Right lobe of liver (tissue), 6 donors: ENCODE results near the gene CD300LB. TPM values are rescaled to one million over a fixed set of nuclear protein-coding genes. Genes with fewer than 3 reads are reported as not detected.

Experiments used
- ATAC-seq, 4 donors: fragments of 200-7000 bp; cut with Tn5 transposase; one replicate each; pipeline ENCODE4 v1.9.1; 2020; ENCODE audit warnings: mild to moderate bottlenecking in 4 of 4, moderate library complexity in 4 of 4
- DNase-seq, 3 donors: peaks; one replicate each; pipeline ENCODE4 v3.0.0-alpha.2; 2020
- H3K27ac ChIP-seq, 3 donors: fragments of 200-600 bp; one replicate each; pipeline ENCODE4 v1.8.0; 2022
- H3K27me3 ChIP-seq, 2 donors: fragments of 200-600 bp; one replicate each; pipeline ENCODE4 v1.8.0; 2022
- H3K36me3 ChIP-seq, 4 donors: fragments of 200-600 bp; sonication (generic) in 1 of 4; one replicate each; pipeline versions ENCODE4 v1.5.1 to v1.8.0; 2017 to 2022; ENCODE audit warnings: control low read depth in 1 of 4
- H3K4me1 ChIP-seq, 4 donors: fragments of 200-600 bp; sonication (generic) in 1 of 4; one replicate each; pipeline versions ENCODE4 v1.5.1 to v1.8.0; 2017 to 2022; ENCODE audit warnings: control low read depth in 1 of 4
- H3K4me3 ChIP-seq, 3 donors: fragments of 200-600 bp; one replicate each; pipeline ENCODE4 v1.8.0; 2022
- H3K9me3 ChIP-seq, 4 donors: fragments of 200-600 bp; sonication (generic) in 1 of 4; one replicate each; pipeline versions ENCODE4 v1.5.1 to v1.8.0; 2017 to 2022; ENCODE audit warnings: control low read depth in 1 of 4
- POLR2A ChIP-seq: fragments of 450-650 bp; IDR thresholded peaks from one replicate; pipeline ENCODE4 v1.6.1; 2017; ENCODE audit warnings: antibody characterized with exemption, mild to moderate bottlenecking
- WGBS: methylation state at CpG from one replicate; pipeline ENCODE4 v1.1.6; 2018; ENCODE audit warnings: low coverage, low lambda C conversion rate; ENCODE audit not compliant: insufficient coverage; ENCODE audit errors: missing lambda C conversion rate; 5-methylcytosine and 5-hydroxymethylcytosine counted together
- intact Hi-C, 2 donors: fragments of 100-400 bp; cut with DNase I; formaldehyde crosslinking; loops; one replicate each; pipeline versions ENCODE4 v1.11.2 to v1.14.1; 2022
- total RNA-seq, 6 experiments: library from RNA; depleted of rRNA in 2 of 6; stranded (reverse); fragments of >200 nt in 2 of 6; fragmentation: NEBNext Ultra II Directional in 3 of 6; extraction: Animal tissue kit (Norgen Biotek cat#: 25700) in 3 of 6; gene quantifications; one replicate each; pipeline versions ENCODE4 v1.1.0 to v1.2.4, GENCODE V29; 2016 to 2023
- TF ChIP-seq, protein P1 (sequence below), 4 donors: fragments of 200-600 bp in 3 of 4; fragments of 450-650 bp in 1 of 4; IDR thresholded peaks; one replicate each; pipeline versions ENCODE4 v1.5.1 to v1.8.0; 2016 to 2022; ENCODE audit warnings: antibody characterized with exemption in 4 of 4, mild to moderate bottlenecking in 2 of 4
- donor health status: DM: no; HTN: yes; CAD: no.
- donor health status: DM: no; HTN: no; CAD: no.
- donor health status: DM: no; HTN: no; CAD: no.
- donor health status: DM: no; HTN: yes; CAD: no.
- donor health status: DM: no; HTN: yes; CAD: no.

The CD300LB gene
- total RNA-seq, 6 experiments from 2014 or later: 0.07 to 0.33 (median 0.21) TPM

DNA sequence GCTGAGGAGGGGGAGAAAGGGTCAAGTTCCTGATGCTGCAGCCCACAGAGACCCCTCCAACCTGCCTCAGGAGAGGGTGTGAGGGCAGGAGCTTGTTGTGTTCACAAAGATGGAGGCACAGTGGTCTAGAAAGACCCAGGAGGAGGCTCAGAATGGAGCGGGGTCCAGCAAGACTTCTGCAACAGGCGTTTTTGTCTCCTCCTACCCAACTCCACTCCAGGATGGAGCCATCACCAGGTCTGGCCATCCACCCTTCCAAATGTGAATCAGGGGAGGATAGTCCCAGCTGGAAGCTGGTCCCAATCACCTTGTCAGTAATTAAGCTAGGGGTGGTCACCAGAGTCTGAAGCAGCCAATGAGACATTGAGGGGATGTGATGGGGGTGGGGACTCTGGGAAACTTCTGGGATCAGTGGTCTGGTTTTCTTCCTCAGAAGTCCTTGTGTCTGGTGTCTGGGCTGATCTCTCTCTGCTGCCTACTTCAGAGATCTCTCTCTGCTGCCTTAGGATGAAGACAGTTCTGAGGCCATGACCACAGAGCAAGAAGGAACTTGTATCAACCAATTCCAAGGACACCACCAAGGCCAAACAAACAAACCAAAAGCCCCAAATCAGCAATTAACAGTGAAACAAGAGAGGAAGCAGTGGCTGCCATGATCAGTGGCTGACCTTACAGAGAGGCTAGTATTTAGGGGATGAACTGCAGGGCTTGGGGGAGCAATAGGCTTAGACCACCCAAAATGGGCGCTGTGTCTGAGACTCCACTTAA, 14.5 kb downstream of the CD300LB start:
- ATAC-seq (no peak), DNase-seq (no peak)
- H3K4me1 ChIP-seq: no peaks in the 10 kb centered on the region
- no peaks in the 10 kb centered on the region for H3K36me3 ChIP-seq
- intact Hi-C loops: no loop called here
- H3K9me3 ChIP-seq: no peaks in the 10 kb centered on the region
- WGBS: 36% methylated on average over 1 of the region's 3 CpGs
- no peaks in the 10 kb centered on the region for H3K27me3 ChIP-seq
- no peak overlapping the region for H3K27ac ChIP-seq
- TF ChIP-seq POLR2A: no peak
- TF ChIP-seq, protein P1, sequence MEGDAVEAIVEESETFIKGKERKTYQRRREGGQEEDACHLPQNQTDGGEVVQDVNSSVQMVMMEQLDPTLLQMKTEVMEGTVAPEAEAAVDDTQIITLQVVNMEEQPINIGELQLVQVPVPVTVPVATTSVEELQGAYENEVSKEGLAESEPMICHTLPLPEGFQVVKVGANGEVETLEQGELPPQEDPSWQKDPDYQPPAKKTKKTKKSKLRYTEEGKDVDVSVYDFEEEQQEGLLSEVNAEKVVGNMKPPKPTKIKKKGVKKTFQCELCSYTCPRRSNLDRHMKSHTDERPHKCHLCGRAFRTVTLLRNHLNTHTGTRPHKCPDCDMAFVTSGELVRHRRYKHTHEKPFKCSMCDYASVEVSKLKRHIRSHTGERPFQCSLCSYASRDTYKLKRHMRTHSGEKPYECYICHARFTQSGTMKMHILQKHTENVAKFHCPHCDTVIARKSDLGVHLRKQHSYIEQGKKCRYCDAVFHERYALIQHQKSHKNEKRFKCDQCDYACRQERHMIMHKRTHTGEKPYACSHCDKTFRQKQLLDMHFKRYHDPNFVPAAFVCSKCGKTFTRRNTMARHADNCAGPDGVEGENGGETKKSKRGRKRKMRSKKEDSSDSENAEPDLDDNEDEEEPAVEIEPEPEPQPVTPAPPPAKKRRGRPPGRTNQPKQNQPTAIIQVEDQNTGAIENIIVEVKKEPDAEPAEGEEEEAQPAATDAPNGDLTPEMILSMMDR (IDR thresholded peaks at IDR 0.05): no peak
- no peak overlapping the region for H3K4me3 ChIP-seq

DNA sequence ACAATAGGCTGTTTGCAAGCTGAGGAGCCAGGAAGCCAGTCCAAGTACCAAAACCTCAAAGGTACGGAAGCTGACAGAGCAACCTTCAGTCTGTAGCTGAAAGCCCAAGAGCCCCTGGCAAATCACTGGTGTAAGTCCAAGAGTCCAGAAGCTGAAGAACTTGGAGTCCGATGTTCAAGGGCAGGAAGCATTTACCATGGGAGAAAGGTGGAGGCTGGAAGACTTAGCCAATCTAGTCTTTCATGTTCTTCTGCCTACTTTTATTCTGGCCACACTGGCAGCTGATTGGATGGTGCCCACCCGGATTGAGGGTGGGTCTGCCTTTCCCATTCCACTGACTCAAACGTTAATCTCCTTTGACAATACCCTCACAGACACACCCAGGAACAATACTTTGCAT, 15.3 kb downstream of the CD300LB start:
- no peaks in the 10 kb centered on the region for H3K9me3 ChIP-seq
- H3K27me3 ChIP-seq: no peaks in the 10 kb centered on the region
- no peak for ATAC-seq
- H3K4me3 ChIP-seq: no peak overlapping the region
- H3K36me3 ChIP-seq: no peaks in the 10 kb centered on the region
- DNase-seq: no peak
- no peak for TF ChIP-seq POLR2A
- TF ChIP-seq, protein P1 (IDR thresholded peaks at IDR 0.05): no peak
- H3K27ac ChIP-seq: no peak overlapping the region
- 40% methylated on average over 2 of the region's 4 CpGs for WGBS
- no peaks in the 10 kb centered on the region for H3K4me1 ChIP-seq
- intact Hi-C loops: no loop called here

DNA sequence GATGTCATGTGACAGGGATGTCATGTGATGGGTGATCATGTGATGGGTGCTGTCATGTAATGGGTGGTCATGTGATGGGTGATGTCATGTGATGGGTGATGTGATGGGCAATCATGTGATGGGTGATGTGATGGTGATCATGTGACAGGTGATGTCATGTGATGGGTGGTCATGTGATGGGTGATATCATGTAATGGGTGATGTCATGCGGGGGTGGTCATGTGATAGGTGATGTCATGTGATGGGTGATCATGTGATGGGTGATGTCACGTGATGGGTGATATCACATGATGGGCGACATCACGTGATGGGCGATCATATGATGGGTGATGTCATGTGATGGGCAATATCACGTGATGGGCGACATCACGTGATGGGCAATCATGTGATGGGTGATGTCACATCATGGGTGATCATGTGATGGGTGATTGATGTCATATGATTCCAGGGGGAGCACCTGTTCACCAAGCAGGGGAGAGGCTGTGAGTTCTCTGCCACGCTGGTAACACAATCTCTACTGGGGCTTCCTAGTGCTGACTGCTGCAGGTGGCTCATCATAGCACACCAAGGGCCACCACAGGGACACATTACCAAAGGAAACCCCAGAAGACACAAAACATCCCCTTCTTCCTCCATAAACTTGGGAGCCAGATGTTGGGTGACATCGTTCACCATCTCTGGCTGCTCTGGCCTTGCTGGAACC, 16.5 kb downstream of the CD300LB start:
- 97% methylated on average over 8 of the region's 10 CpGs for WGBS
- no peaks in the 10 kb centered on the region for H3K36me3 ChIP-seq
- H3K27me3 ChIP-seq: no peaks in the 10 kb centered on the region
- no peak overlapping the region for H3K4me3 ChIP-seq
- intact Hi-C loops: no loop called here
- ATAC-seq (peak in 2 of 4 donors; percentile 9 to 39), DNase-seq (no peak)
- no peak for TF ChIP-seq POLR2A
- TF ChIP-seq, protein P1 (IDR thresholded peaks at IDR 0.05): no peak
- no peak overlapping the region for H3K27ac ChIP-seq
- no peaks in the 10 kb centered on the region for H3K4me1 ChIP-seq
- H3K9me3 ChIP-seq: no peaks in the 10 kb centered on the region

DNA sequence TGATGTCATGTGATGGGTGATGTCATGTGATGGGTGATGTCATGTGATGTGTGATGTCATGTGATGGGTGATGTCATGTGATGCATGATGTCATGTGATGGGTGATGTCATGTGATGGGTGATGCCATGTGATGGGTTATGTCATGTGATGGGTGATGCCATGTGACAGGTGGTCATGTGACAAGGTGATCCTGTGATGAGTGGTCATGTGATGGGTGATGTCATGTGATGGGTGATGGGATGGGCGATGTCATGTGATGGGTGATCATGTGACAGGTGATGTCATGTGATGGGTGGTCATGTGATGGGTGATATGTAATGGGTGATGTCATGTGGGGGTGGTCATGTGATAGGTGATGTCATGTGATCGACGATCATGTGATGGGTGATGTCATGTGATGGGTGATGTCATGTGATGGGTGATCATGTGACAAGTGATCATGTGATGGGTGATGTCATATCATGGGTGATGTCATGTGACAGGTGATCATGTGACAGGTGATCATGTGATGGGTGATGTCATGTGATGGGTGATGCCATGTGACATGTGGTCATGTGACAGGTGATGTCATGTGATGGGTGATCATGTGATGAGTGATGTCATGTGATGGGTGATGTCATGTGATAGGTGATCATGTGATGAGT, 17.2 kb downstream of the CD300LB start:
- no peaks in the 10 kb centered on the region for H3K4me1 ChIP-seq
- no peaks in the 10 kb centered on the region for H3K36me3 ChIP-seq
- TF ChIP-seq POLR2A: no peak
- TF ChIP-seq, protein P1 (IDR thresholded peaks at IDR 0.05): no peak
- no peaks in the 10 kb centered on the region for H3K27me3 ChIP-seq
- intact Hi-C loops: no loop called here
- 60% methylated on average over 3 of the region's 3 CpGs for WGBS
- DNase-seq (no peak), ATAC-seq (peak in 2 of 4 donors; percentile 19 to 40)
- no peak overlapping the region for H3K4me3 ChIP-seq
- no peak overlapping the region for H3K27ac ChIP-seq
- no peaks in the 10 kb centered on the region for H3K9me3 ChIP-seq
